ENCODE results near the gene GLCCI1.

Gene GLCCI1

GRCh38 chr7:8005279-8005678 lies 36.7 kb downstream of the GLCCI1 start:
- no peak for DNase-seq (ENCODE audit: low spot score)
- TF ChIP-seq, protein P1, sequence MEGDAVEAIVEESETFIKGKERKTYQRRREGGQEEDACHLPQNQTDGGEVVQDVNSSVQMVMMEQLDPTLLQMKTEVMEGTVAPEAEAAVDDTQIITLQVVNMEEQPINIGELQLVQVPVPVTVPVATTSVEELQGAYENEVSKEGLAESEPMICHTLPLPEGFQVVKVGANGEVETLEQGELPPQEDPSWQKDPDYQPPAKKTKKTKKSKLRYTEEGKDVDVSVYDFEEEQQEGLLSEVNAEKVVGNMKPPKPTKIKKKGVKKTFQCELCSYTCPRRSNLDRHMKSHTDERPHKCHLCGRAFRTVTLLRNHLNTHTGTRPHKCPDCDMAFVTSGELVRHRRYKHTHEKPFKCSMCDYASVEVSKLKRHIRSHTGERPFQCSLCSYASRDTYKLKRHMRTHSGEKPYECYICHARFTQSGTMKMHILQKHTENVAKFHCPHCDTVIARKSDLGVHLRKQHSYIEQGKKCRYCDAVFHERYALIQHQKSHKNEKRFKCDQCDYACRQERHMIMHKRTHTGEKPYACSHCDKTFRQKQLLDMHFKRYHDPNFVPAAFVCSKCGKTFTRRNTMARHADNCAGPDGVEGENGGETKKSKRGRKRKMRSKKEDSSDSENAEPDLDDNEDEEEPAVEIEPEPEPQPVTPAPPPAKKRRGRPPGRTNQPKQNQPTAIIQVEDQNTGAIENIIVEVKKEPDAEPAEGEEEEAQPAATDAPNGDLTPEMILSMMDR (IDR thresholded peaks at IDR 0.05; ENCODE audit: extremely low read depth, insufficient read depth, missing control alignments) = no peak
- in situ Hi-C loops (cut with MboI; ENCODE audit: low pct_unique_long_range_greater_than_20kb, low sequenced_read_pairs, unreplicated experiment) = no loop called here

- in situ Hi-C loops (cut with MboI; ENCODE audit: low pct_unique_long_range_greater_than_20kb, low sequenced_read_pairs, unreplicated experiment) = no loop called here
- TF ChIP-seq, protein P1 (IDR thresholded peaks at IDR 0.05; ENCODE audit: extremely low read depth, insufficient read depth, missing control alignments) = no peak
- DNase-seq (ENCODE audit: low spot score) = no peak
Measured at GRCh38 chr7:8014399-8014798, 45.8 kb downstream of the GLCCI1 start.

DNA sequence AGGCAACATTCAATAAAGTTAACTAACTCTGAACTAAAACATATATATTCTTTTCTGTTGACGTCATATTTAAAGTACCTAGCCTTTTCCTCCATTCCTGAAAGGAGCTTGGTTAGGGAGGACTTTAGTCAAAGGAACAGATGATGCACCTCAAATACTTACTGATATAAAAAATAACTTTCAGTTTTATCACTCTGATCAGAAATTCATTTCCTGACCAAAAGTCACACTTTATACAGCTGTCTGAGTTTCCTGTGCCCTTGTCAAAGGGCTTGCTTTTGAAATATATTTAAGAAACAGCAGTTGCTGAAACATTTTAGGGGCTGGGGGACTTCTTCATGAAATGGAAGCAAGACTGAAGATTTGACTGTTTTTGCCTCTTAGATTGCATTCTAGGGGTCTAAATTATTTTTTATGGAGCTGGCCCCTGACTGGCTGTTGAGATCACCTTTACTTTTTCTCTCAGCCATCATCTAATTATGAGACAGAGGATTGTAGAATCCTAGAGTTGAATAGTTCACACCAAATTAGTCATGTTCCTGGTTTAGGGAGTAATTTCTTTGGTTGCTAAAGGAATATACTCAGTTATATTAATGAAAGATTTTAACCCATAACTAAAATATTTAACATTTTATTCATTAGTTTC lies 46.6 kb downstream of the GLCCI1 start:
- TF ChIP-seq, protein P1 (IDR thresholded peaks at IDR 0.05; ENCODE audit: extremely low read depth, insufficient read depth, missing control alignments) = no peak
- in situ Hi-C loops (cut with MboI; ENCODE audit: low pct_unique_long_range_greater_than_20kb, low sequenced_read_pairs, unreplicated experiment) = no loop called here
- DNase-seq (ENCODE audit: low spot score) = no peak

DNA sequence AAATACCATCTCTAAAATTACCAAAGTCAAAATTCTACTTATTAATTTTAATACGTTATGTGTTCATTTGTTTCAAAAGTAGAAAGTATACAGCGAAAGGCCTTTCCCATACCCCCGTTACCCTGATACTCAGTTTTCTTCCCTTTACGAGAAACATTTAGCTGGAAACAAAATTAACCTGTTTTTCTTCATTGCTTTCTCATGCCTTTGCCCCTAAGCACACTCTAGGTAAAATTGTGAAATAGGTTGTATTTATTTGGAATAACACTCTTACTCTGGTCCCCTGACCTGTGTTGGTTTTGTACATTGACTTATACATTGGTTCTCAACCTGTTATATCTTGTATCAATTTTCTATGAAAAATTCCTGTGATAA lies 47.1 kb downstream of the GLCCI1 start:
- TF ChIP-seq, protein P1 (IDR thresholded peaks at IDR 0.05; ENCODE audit: extremely low read depth, insufficient read depth, missing control alignments) = no peak
- in situ Hi-C loops (cut with MboI; ENCODE audit: low pct_unique_long_range_greater_than_20kb, low sequenced_read_pairs, unreplicated experiment) = no loop called here
- DNase-seq (ENCODE audit: low spot score) = no peak

GRCh38 chr7:8017423-8017822 lies 48.8 kb downstream of the GLCCI1 start:
- TF ChIP-seq, protein P1 (IDR thresholded peaks at IDR 0.05; ENCODE audit: extremely low read depth, insufficient read depth, missing control alignments) = no peak
- DNase-seq (ENCODE audit: low spot score) = no peak
- in situ Hi-C loops (cut with MboI; ENCODE audit: low pct_unique_long_range_greater_than_20kb, low sequenced_read_pairs, unreplicated experiment) = no loop called here

- in situ Hi-C loops (cut with MboI; ENCODE audit: low pct_unique_long_range_greater_than_20kb, low sequenced_read_pairs, unreplicated experiment) = no loop called here
- DNase-seq (ENCODE audit: low spot score) = no peak
- TF ChIP-seq, protein P1 (IDR thresholded peaks at IDR 0.05; ENCODE audit: extremely low read depth, insufficient read depth, missing control alignments) = no peak
Measured at GRCh38 chr7:8018961-8019360, 50.4 kb downstream of the GLCCI1 start.
